ENCODE results near the gene GABARAP. TPM values are rescaled to one million over a fixed set of nuclear protein-coding genes. Genes with fewer than 3 reads are reported as not detected.

The GABARAP gene
- polyA plus RNA-seq, 1 experiment = 984 TPM

DNA sequence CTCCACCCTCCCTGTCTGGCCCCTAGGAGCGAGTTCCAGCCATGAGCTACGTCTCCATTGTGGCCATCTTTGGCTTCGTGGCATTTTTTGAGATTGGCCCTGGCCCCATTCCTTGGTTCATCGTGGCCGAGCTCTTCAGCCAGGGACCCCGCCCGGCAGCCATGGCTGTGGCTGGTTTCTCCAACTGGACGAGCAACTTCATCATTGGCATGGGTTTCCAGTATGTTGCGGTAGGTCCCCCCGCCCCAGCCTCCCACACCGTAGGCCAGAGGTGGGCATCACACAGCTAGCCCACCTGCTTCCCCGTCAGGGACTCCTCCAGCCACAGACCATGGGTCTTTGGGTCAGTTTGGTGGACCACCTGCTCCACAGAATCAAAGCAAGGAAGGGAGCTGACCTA lies 43.4 kb upstream of the GABARAP start:
- TF ChIP-seq CTCF (IDR thresholded peaks at IDR 0.05; ENCODE audit: low read depth, low read length) = no peak
- Histone ChIP-seq H3K27ac (ENCODE audit: low read depth, low read length) (no peak overlapping the region), H3K27me3 (ENCODE audit: control insufficient read depth, insufficient read depth, low read length) (peaks cover 71% of the 10 kb centered on the region)

DNA sequence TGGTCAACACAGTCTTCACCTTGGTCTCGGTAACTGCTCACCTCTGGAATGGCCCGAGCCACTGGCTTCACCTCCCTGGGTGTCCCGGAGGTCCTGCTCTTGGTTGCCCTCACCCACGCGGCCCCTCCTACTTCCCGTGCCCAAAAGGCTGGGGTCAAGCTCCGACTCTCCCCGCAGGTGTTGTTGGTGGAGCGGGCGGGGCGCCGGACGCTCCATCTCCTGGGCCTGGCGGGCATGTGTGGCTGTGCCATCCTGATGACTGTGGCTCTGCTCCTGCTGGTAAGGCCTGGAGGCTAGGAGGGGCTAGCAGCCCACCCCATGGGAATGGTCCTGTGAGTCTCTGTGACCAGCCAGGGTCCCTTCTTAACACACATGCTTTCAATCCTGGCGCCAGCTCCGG lies 42.7 kb upstream of the GABARAP start:
- POLR2A ChIA-PET = no interaction called here
- Histone ChIP-seq H3K4me3 (ENCODE audit: low read depth, low read length) (no peak overlapping the region), H3K27ac (ENCODE audit: low read depth, low read length) (no peak overlapping the region), H3K27me3 (ENCODE audit: control insufficient read depth, insufficient read depth, low read length) (peaks cover 64% of the 10 kb centered on the region), H3K9me3 (ENCODE audit: control insufficient read depth, insufficient read depth, low read length) (no peaks in the 10 kb centered on the region; the same call in 1 of the 2 replicates)
- DNase-seq (ENCODE audit: low read depth, low spot score) = no peak
- no peak for TF ChIP-seq CTCF (IDR thresholded peaks at IDR 0.05; ENCODE audit: low read depth, low read length)
- CTCF ChIA-PET = interaction anchor here (1.4 to 3.4 kb wide), 2 partner anchors 11 to 275 kb away, joined by 5 to 17 read pairs; no protein-coding TSS in a partner anchor

More for the DNA sequence above, 43.4 kb upstream of the GABARAP start:
- ChIA-PET CTCF (interaction anchor here (1.4 to 3.4 kb wide), 2 partner anchors 11 to 275 kb away, joined by 5 to 17 read pairs; no protein-coding TSS in a partner anchor), POLR2A (no interaction called here)
- no peaks in the 10 kb centered on the region; the same call in 1 of the 2 replicates for H3K9me3 ChIP-seq (ENCODE audit: control insufficient read depth, insufficient read depth, low read length)
- no peak for DNase-seq (ENCODE audit: low read depth, low spot score)
- no peak overlapping the region for H3K4me3 ChIP-seq (ENCODE audit: low read depth, low read length)

DNA sequence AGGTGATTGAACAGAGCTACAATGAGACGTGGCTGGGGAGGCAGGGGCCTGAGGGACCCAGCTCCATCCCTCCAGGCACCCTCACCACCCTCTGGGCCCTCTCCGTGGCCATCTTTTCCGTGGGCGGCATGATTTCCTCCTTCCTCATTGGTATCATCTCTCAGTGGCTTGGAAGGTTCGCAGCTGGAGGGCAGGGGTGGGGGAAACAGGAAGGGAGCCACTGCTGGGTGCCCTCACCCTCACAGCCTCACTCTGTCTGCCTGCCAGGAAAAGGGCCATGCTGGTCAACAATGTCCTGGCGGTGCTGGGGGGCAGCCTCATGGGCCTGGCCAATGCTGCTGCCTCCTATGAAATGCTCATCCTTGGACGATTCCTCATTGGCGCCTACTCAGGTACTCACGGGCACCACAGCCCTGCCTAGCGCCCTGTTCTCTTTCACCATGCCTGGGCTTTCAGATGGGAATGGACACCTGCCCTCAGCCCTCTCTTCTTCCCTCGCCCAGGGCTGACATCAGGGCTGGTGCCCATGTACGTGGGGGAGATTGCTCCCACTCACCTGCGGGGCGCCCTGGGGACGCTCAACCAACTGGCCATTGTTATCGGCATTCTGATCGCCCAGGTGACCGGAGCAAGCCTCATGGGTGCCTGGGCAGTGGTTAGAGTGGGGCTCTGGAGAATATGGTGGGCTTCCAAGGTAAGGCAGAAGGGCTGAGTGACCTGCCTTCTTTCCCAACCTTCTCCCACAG lies 41.4 kb upstream of the GABARAP start:
- no peak for DNase-seq (ENCODE audit: low read depth, low spot score)
- POLR2A ChIA-PET = no interaction called here
- H3K27me3 ChIP-seq (ENCODE audit: control insufficient read depth, insufficient read depth, low read length) = peaks cover 54% of the 10 kb centered on the region

GRCh38 chr17:7282752-7283321 lies 40.6 kb upstream of the GABARAP start:
- Histone ChIP-seq H3K9me3 (ENCODE audit: control insufficient read depth, insufficient read depth, low read length) (no peaks in the 10 kb centered on the region; the same call in 1 of the 2 replicates), H3K27ac (ENCODE audit: low read depth, low read length) (no peak overlapping the region), H3K27me3 (ENCODE audit: control insufficient read depth, insufficient read depth, low read length) (peaks cover 47% of the 10 kb centered on the region), H3K4me3 (ENCODE audit: low read depth, low read length) (no peak overlapping the region)
- ChIA-PET CTCF (interaction anchor here (0.7 to 5.0 kb wide), 4 partner anchors 9 to 67 kb away, joined by 3 to 65 read pairs (median 3); no protein-coding TSS in a partner anchor), POLR2A (no interaction called here)
- no peak for DNase-seq (ENCODE audit: low read depth, low spot score)
- no peak for TF ChIP-seq CTCF (IDR thresholded peaks at IDR 0.05; ENCODE audit: low read depth, low read length)

More for the DNA sequence above, 41.4 kb upstream of the GABARAP start:
- no peaks in the 10 kb centered on the region; the same call in 1 of the 2 replicates for H3K9me3 ChIP-seq (ENCODE audit: control insufficient read depth, insufficient read depth, low read length)
- no peak overlapping the region for H3K4me3 ChIP-seq (ENCODE audit: low read depth, low read length)
- H3K27ac ChIP-seq (ENCODE audit: low read depth, low read length) = no peak overlapping the region
- CTCF ChIA-PET = interaction anchor here (1.6 to 5.0 kb wide), 2 partner anchors 13 to 66 kb away, joined by 3 to 65 read pairs; no protein-coding TSS in a partner anchor
- TF ChIP-seq CTCF (IDR thresholded peaks at IDR 0.05; ENCODE audit: low read depth, low read length) = no peak
